ENCODE measurements around the gene TLE4.

GRCh38 chr9:79537838-79538237, 33.9 kb upstream of the TLE4 start:
- TF ChIP-seq ETV6 (conservative IDR thresholded peaks at IDR 0.05 in 1 of 2, IDR thresholded peaks at IDR 0.05 in 1 of 2; ENCODE audit: borderline replicate concordance in 1 of 2, low read depth in 1 of 2) (no peak), CTCF (IDR thresholded peaks at IDR 0.05 in 2 of 3, conservative IDR thresholded peaks at IDR 0.05 in 1 of 3; ENCODE audit: control insufficient read depth in 2 of 3, extremely low read depth in 1 of 3, insufficient read depth in 1 of 3, low read depth in 3 of 3, low read length in 3 of 3) (no peak), MEF2A (IDR thresholded peaks at IDR 0.05; ENCODE audit: insufficient read depth, low read depth, low read length) (no peak), KDM1A (IDR thresholded peaks at IDR 0.05; ENCODE audit: borderline replicate concordance) (no peak), TARDBP (IDR thresholded peaks at IDR 0.05; ENCODE audit: borderline replicate concordance) (no peak), SIX5 (IDR thresholded peaks at IDR 0.05; ENCODE audit: low read depth, low read length, severe bottlenecking) (no peak), CBX5 (IDR thresholded peaks at IDR 0.05; ENCODE audit: low read depth) (no peak), EZH2 (IDR thresholded peaks at IDR 0.05; ENCODE audit: borderline replicate concordance, control insufficient read depth, low read depth, low read length) (no peak), USF1 (IDR thresholded peaks at IDR 0.05; ENCODE audit: borderline replicate concordance, extremely low read length, insufficient read depth, low read depth, low read length) (no peak), MTA3 (IDR thresholded peaks at IDR 0.05; ENCODE audit: borderline replicate concordance, low read length) (no peak), EP300 (IDR thresholded peaks at IDR 0.05; ENCODE audit: borderline replicate concordance in 1 of 2, control insufficient read depth in 1 of 2, low read depth in 2 of 2, low read length in 2 of 2) (no peak), CREM (IDR thresholded peaks at IDR 0.05; ENCODE audit: low read depth) (no peak), GABPA (IDR thresholded peaks at IDR 0.05; ENCODE audit: low read depth) (no peak)
